Activated naive CD8-positive, alpha-beta T cell treated with anti-CD3 and anti-CD28 coated beads, Interleukin-2, amount 50 U/mL, for 24 hours (primary cell): ENCODE measurements around the gene MYBPC3.
A peak's percentile ranks its signal among the peaks of the same experiment; 100 is the strongest.

Experiments used
- ATAC-seq: fragments of 150-1000 bp; cut with Tn5 transposase; one replicate; pipeline ENCODE4 v1.10.0; 2021
- DNase-seq: peaks from one replicate; pipeline ENCODE4 v3.0.0; 2021
- H3K27ac Mint-ChIP-seq: one replicate; pipeline ENCODE4 v1.8.0; 2021; ENCODE audit warnings: mild to moderate bottlenecking, mixed read lengths
- H3K27me3 Mint-ChIP-seq: one replicate; pipeline ENCODE4 v1.8.0; 2021; ENCODE audit warnings: mixed read lengths
- H3K36me3 Mint-ChIP-seq: one replicate; pipeline ENCODE4 v1.8.0; 2021; ENCODE audit warnings: low read depth, mixed read lengths
- H3K4me1 Mint-ChIP-seq: one replicate; pipeline ENCODE4 v1.8.0; 2021; ENCODE audit warnings: mixed read lengths
- H3K4me3 Mint-ChIP-seq: one replicate; pipeline ENCODE4 v1.8.0; 2021; ENCODE audit warnings: mild to moderate bottlenecking, moderate library complexity, mixed read lengths
- H3K9me3 Mint-ChIP-seq: one replicate; pipeline ENCODE4 v1.8.0; 2021; ENCODE audit warnings: mixed read lengths

MYBPC3 gene

DNA sequence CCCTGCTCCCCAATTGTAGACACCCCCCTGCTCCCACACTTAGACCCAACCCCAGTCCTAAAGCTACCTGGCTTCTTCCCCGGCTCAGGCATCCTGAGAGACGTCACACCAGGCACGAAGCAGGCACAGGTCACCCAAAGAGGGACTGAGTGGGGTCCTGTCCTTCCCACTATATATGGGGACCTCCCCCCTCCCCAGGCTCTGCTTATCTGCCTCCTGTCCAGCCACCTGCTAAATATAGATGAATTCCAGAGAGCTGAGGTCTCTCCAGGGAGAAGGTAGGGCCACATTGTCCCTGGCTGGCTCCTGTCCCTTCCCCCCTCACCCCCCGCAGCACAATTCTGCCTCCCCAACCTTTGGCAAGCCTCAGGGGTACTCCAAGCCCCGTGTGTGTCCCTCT, at the start of gene MYBPC3:
Gene MYBPC3, minus strand, starts transcription at position 147 of the 400 bp plus-strand sequence. Its CDS starts 55 bp downstream, at position 92.
- Mint-ChIP-seq H3K27me3 (no peaks in the 10 kb centered on the region), H3K27ac (no peak within 1 kb of the TSS), H3K4me1 (no peaks in the 10 kb centered on the region), H3K36me3 (no peaks in the 10 kb centered on the region), H3K9me3 (no peaks in the 10 kb centered on the region), H3K4me3 (no peak within 1 kb of the TSS)
- DNase-seq (no peak), ATAC-seq (no peak)

DNA sequence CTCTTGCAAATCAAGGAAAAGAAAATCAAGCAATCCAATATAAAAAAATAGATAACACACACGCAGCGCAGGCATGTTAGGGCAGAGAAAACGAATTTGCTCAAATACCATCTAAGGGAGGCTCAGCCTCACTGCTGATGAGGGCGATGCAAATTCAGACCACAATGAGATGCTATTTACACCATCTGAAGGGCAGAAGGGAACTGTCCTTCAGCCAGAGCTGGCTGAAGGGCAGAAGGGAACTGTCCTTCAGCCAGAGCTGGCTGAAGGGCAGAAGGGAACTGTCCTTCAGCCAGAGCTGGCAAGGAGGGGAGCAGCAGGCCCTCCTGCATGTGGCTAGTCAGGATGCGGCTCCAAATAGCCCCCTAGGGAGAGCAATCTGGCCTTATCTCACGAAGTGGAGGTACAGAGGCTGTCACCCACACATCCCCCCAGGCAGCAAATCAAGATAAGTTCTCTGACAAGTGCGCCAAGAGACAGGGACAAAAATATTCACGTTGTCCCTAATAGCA, 48.3 kb upstream of the MYBPC3 start:
- no peak for ATAC-seq
- peak overlapping the region; percentile 69 for H3K27ac Mint-ChIP-seq
- H3K4me3 Mint-ChIP-seq = peak overlapping the region; percentile 61
- H3K4me1 Mint-ChIP-seq = peaks cover 21% of the 10 kb centered on the region
- no peaks in the 10 kb centered on the region for H3K9me3 Mint-ChIP-seq
- no peaks in the 10 kb centered on the region for H3K36me3 Mint-ChIP-seq
- DNase-seq = no peak
- no peaks in the 10 kb centered on the region for H3K27me3 Mint-ChIP-seq

DNA sequence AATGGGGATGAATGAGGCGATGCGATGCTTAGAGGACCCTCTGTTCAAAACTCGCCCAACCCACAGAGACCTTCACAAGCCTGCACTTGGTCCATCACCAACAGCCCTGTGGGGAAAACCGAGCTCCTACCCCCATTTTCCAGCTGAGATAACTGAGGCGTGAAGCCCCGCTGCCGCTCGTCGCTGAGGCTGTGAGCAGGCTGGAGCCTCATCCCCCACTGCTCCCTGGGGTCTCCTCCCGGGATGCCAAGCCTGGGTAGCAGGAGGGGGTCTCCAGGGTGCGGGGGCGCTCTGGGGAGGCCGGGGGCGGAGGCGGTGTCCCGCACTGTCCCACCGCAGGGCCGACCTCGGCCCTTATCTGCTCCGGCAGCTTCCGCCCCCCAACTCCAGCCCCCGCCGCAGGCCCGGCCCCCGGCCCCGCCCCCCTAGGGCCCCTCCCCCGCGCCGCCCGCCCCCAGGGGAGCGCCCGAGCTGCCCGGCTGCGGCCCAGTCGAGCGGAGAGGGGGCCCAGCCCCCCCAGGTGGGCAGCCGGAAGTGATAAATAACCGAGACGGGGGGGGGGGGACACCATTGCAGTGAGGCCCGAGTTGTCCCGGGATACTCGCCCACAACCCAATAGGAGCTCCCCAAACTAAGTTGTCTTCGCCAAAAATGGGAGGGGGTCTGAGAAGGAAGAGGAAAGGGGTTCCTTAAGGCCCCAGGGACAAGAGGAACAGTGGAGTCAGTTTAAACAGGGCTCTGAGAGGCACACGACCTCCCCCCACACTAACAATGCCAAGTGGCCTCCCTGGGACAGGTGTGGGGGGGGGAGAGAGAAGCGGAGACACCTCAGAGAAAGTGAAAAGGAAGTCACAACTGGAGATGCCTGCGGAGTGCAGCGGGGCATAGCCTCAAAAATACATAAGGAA, 47.6 kb upstream of the MYBPC3 start:
- Mint-ChIP-seq H3K4me3 (peak overlapping the region; percentile 72), H3K9me3 (no peaks in the 10 kb centered on the region), H3K27me3 (no peaks in the 10 kb centered on the region), H3K27ac (peak overlapping the region; percentile 76), H3K36me3 (no peaks in the 10 kb centered on the region), H3K4me1 (peaks cover 26% of the 10 kb centered on the region)
- DNase-seq (no peak), ATAC-seq (peak; percentile 60)

DNA sequence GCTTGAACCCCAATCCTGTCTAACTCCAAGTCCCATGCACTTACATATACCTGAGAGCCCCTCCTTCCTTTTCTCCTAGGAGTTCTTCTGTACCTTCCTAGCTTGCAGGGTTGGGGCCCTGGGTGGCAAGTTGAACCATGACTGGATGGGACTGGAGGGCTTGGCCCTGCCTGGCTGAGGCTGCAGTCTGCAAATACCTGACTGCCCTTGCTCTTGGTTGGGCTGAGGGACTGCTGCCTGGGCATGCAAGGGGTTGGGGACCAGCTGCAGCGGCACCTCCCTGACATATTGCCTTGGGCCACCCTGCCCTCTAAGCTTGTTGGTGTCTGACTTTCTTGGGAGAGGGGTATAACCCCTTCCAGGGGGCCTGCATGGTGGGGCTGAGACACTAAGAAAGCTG, 46.0 kb upstream of the MYBPC3 start:
- H3K4me3 Mint-ChIP-seq = no peak overlapping the region
- no peaks in the 10 kb centered on the region for H3K9me3 Mint-ChIP-seq
- no peaks in the 10 kb centered on the region for H3K27me3 Mint-ChIP-seq
- no peak overlapping the region for H3K27ac Mint-ChIP-seq
- H3K4me1 Mint-ChIP-seq = peaks cover 37% of the 10 kb centered on the region
- H3K36me3 Mint-ChIP-seq = no peaks in the 10 kb centered on the region
- ATAC-seq = no peak
- no peak for DNase-seq

DNA sequence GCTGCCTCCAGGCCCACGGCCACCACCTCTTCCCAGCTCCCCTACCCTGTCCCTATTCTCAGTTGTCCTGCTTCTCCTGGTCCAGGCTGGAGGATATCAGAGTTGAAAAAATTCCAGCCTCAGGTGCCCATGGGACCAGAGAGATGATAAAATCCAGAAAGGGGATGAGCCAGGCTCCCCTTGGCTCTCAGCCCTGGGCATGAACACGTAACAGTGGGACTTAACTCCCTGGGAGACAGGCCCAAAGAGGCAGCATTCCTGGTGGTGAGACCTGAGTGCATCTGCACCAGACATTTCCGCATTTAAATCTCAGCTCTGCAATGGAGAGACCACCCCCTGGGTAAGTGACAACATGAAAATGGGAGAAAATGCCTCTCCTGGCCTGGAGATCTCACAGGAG, 45.5 kb upstream of the MYBPC3 start:
- Mint-ChIP-seq H3K4me1 (peaks cover 39% of the 10 kb centered on the region), H3K27me3 (no peaks in the 10 kb centered on the region), H3K4me3 (no peak overlapping the region), H3K27ac (no peak overlapping the region), H3K36me3 (no peaks in the 10 kb centered on the region), H3K9me3 (no peaks in the 10 kb centered on the region)
- ATAC-seq (no peak), DNase-seq (no peak)

DNA sequence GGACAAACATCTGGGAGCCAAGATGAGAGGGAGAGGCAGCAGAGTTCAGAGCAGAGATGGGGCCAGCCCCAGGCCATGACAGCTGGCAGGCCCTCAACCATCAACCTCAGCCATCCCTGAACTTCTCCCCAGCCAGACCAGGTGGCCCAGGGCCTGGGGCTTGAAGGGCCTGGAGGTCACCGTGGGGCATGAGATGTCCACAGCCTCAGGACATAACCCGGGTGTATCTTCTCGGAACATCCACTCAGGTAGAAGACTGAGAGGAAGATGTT, 43.5 kb upstream of the MYBPC3 start:
- Mint-ChIP-seq H3K27ac (peak overlapping the region; percentile 83), H3K9me3 (no peaks in the 10 kb centered on the region), H3K36me3 (no peaks in the 10 kb centered on the region), H3K27me3 (no peaks in the 10 kb centered on the region), H3K4me1 (peaks cover 42% of the 10 kb centered on the region), H3K4me3 (no peak overlapping the region)
- no peak for DNase-seq
- no peak for ATAC-seq

DNA sequence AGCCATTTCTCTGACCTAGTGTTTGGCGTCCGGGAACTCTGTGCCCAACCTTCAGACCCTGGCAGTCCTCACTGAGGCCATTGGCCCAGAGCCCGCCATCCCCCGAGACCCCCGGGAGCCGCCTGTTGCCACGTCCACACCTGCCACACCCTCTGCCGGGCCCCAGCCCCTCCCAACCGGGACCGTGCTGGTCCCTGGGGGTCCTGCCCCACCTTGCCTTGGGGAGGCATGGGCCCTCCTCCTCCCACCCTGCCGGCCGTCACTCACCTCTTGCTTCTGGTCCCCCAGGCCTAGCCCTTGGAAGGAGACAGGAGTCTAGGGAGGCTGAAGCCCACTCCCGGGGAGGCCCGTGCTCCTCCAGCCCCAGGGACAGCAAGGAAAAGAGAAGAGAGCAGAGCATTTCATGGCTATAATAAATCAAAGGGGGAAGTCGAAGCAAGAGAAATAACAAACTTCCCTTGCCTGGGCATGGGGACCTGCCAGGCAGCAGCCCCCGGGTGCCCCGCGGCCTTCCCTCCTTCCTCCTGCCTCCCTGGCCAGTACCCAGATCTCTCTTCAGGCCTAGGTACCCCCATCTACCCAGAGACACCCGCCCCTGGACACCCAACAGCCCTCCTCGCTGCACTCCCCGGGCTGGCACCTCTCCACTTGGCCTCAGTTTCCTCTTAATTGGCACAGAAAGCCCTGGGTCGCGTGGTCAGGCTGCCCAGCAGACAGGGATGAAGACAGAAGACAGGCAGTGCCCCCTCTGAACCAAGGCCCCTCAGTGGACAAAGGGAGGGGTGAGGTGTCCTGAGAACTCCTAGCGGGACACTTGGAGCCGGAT, 42.9 kb upstream of the MYBPC3 start:
- Mint-ChIP-seq H3K27ac (peak overlapping the region; percentile 83), H3K4me1 (peaks cover 38% of the 10 kb centered on the region), H3K36me3 (no peaks in the 10 kb centered on the region), H3K4me3 (no peak overlapping the region), H3K27me3 (no peaks in the 10 kb centered on the region), H3K9me3 (no peaks in the 10 kb centered on the region)
- ATAC-seq (no peak), DNase-seq (no peak)

DNA sequence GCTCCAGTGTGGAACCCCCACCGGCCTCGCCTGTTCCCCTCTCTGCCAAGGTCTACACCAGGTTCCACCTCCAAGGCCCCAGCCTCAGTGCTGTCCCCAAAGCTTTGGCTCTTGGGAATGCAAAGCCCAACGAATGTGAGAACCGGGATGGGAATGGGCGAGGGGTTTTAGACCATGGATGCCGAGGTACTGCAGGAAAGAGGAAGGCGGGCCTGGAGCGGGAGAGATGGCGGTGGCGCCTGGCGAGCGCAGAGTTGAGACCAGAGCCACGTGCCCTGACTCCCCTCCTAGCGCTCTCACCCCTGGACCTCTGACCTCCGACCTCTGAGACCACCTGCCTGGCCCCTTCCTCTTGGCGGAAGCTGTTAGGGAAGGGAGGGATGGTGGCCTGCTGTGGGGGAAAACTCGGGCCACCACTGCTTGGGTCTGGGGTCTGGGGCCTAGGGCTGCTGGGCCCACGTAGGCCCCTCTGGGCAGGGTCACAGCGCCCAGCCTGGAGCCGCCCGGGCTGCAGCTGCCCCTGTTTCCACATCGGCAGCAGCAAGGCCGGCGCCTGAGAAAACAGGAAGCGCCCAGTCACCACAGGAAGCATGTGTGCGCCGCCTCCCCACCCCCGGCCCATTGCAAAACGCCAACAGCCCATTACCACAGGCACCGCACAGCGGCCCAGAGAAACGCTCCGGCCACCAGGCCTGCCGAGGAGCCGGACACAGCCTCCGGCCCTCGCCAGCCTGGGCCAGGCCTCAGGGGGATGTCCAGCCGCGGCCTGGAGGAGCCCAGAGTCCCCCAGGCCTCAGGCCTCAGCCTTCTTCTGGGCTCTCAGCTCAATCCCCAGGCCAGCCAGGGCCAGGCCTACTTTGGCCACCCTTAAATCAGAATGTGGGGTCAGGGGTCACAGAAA, 42.1 kb upstream of the MYBPC3 start:
- peak overlapping the region; percentile 83 for H3K27ac Mint-ChIP-seq
- H3K4me3 Mint-ChIP-seq = peak overlapping the region; percentile 55
- H3K27me3 Mint-ChIP-seq = no peaks in the 10 kb centered on the region
- DNase-seq (peak; percentile 66), ATAC-seq (peak; percentile 56)
- no peaks in the 10 kb centered on the region for H3K9me3 Mint-ChIP-seq
- peaks cover 41% of the 10 kb centered on the region for H3K4me1 Mint-ChIP-seq
- no peaks in the 10 kb centered on the region for H3K36me3 Mint-ChIP-seq

DNA sequence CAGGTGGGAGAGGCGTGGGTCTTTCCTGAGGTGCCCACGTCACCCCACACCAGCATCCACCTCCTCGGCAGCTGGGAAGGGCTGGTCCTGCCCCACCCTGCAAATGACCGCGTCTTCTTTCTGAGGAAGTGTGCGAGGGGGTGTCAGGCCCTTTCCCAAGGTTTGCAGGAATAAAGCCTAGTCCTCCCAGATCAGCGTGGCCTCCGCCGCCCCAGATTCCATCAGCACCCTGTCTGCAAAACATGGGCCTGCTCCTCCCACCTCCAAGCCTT, 41.5 kb upstream of the MYBPC3 start:
- Mint-ChIP-seq H3K36me3 (no peaks in the 10 kb centered on the region), H3K4me1 (peaks cover 43% of the 10 kb centered on the region)
- no peak for ATAC-seq

DNA sequence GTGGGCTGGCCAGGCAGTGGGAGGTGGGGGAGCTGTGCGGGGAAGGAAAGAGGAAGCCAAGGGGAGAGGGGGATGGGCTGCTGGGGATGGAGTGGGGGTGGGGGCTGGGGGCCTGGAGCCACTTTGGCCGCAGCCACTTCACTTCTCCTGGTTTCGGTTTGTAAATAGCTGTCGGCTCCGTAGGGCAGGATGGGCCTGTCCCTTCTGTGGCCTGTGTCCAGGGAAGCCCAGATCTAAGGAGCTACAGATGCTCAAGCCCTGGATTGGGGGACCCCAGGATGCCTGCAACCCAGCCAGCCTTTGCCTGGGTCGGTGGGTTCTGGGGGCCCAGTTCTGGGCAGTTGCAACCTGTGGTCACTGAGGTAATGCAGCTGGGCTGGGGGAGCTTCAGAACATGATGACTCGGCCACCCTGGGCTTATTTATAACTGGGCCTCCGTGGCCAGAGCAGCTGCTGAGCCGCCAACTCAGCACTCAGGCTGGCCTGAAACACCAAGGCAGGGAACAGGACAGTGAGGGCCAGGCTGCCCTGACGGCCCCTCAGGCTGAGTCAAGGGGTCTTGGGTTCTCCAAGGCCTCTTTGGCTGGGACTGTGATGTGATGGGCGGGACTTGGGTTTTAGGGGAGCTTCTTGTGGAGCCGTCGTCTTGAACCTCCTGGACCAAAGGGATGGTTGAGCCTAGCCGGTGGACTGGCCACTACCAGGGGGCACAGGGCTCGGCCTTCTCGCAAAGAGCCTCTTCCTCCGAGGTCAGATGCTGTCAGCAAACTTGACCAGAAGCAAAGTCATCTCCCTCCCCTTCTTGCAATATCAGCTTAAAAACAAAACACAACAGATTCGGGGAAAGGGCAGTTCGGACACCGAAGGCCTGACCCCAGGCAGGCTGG, 40.9 kb upstream of the MYBPC3 start:
- Mint-ChIP-seq H3K36me3 (no peaks in the 10 kb centered on the region), H3K27me3 (no peaks in the 10 kb centered on the region), H3K27ac (peak overlapping the region; percentile 83), H3K9me3 (no peaks in the 10 kb centered on the region), H3K4me1 (peaks cover 46% of the 10 kb centered on the region), H3K4me3 (no peak overlapping the region)
- no peak for ATAC-seq
- no peak for DNase-seq

More for the DNA sequence above, 41.5 kb upstream of the MYBPC3 start:
- peak overlapping the region; percentile 83 for H3K27ac Mint-ChIP-seq
- peak overlapping the region; percentile 55 for H3K4me3 Mint-ChIP-seq
- no peaks in the 10 kb centered on the region for H3K9me3 Mint-ChIP-seq
- no peaks in the 10 kb centered on the region for H3K27me3 Mint-ChIP-seq
- no peak for DNase-seq

DNA sequence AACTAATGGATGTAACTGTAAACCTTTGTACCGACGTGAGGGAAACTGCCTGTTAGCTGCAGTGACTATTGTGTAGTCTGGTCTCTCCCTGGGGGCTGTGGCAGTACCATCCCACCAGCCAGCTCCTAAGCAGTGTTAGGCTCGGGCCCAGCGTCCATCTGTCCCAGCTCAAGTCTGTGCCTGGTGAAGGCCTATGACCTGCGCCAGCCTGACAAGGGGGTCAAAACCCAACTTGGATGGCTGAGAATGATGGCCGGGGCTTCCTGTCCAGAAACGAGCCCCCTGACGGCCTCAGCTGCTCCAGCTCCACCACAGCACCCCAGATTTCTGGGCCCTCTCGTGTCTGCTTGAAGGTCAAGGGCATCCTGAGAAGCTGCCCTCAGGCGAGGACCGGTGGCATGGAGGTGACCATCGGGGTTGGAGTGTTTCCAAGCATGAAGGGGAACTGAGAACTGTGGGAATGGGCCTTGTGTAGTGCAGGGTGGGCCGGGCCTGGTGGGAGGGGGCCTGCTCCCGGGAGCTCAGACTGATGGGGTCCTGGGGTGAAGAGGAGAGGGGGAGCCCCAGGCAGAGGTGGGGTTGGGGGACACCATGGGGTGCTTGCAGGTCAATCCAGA, 40.2 kb upstream of the MYBPC3 start:
- Mint-ChIP-seq H3K4me1 (peaks cover 50% of the 10 kb centered on the region), H3K9me3 (no peaks in the 10 kb centered on the region), H3K27ac (no peak overlapping the region), H3K4me3 (no peak overlapping the region), H3K36me3 (no peaks in the 10 kb centered on the region), H3K27me3 (no peaks in the 10 kb centered on the region)
- DNase-seq (no peak), ATAC-seq (no peak)

DNA sequence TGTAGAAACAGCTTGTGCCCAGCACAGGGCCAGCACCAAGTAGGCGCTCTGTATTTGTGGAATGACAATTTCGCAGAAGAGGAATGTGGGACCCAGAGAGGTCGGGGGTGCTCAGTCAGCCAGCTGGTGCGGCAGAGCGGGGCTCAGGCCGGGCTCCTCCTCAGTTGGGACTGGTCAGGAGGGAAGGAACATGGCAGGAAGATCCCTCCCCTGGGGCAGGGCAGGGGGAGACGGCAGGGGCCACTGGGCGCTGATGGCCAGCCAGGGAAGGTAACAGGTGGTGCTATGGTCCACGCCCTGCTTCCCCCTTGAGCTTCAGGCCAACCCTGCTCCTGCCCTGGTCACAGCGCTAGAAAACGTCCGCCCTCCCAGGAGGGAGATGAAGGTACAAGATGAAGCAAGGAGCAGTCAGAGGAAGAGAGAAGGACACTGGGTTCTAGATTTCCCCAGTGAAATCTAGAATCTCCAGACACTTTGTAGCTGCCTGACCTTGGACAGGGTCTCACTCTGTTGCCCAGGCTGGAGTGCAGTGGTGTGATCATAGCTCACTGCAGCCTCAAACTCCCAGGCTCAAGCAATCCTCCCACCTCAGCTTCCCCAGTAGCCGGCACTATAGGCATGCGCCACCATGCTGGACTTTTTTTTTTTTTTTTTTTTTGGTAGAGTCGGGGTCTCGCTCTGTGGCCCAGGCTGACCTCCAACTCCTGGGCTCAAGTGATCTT, 39.4 kb upstream of the MYBPC3 start:
- Mint-ChIP-seq H3K4me3 (no peak overlapping the region), H3K4me1 (peaks cover 50% of the 10 kb centered on the region), H3K9me3 (no peaks in the 10 kb centered on the region), H3K27me3 (no peaks in the 10 kb centered on the region), H3K36me3 (no peaks in the 10 kb centered on the region), H3K27ac (peak overlapping the region; percentile 11)
- ATAC-seq (no peak), DNase-seq (no peak)

DNA sequence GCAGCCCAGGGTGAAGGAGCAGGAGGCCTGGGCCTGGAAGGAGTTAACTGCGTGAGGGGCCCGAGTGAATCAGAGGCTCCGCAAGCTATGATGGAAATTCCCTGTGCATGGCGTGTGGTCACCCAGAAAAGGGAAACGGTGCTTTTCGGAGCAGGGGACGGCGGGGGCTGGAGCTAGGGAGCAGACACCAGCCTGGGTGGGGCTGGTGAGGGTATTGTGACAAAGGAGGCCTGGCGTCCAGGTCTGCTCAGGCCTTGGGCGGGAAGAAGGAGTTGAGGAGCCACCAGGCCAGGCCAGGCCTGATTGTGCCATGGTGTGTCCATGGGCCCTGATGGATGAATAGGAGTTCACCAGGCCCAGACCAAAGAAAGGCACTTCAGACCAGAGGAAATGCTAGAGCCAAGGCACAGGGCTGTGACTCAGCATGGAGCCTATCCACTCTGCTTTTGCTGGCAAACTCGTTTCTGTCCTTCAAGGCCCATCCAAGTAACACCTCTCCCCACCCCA, 38.6 kb upstream of the MYBPC3 start:
- no peaks in the 10 kb centered on the region for H3K36me3 Mint-ChIP-seq
- H3K27me3 Mint-ChIP-seq = no peaks in the 10 kb centered on the region
- H3K27ac Mint-ChIP-seq = no peak overlapping the region
- H3K9me3 Mint-ChIP-seq = no peaks in the 10 kb centered on the region
- H3K4me1 Mint-ChIP-seq = peaks cover 50% of the 10 kb centered on the region
- H3K4me3 Mint-ChIP-seq = no peak overlapping the region
- DNase-seq (no peak), ATAC-seq (no peak)
